ENCODE measurements around the gene EIF2S2.
A peak's percentile ranks its signal among the peaks of the same experiment; 100 is the strongest.

Gene EIF2S2

DNA sequence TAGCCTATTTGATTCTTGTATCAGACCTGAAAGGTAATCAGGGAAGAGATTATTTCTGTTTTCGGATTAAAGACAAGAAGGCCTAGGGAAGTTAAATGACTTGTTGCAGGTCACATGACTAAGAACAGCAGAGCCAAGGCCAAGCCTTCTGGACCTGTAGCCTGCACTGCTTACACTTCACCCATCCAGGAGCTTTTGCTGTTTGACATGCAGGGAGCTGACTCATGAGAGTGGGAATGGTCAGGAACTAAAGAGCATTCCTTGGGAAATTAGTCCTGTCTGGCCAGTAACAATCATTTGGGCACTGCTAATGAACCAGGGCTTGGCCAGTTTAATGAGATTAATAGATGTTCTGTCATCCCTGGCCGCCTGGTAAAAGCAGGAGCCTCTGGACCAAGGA lies 46.8 kb downstream of the EIF2S2 start:
- Histone ChIP-seq H3K4me3 (ENCODE audit: low read depth in 1 of 2, low read length in 1 of 2) (no peak overlapping the region), H3K4me1 (ENCODE audit: control insufficient read depth in 1 of 2, insufficient read depth in 1 of 2, low read depth in 1 of 2, low read length in 1 of 2) (peaks cover 16 to 29% of the 10 kb centered on the region in 2 experiments), H3K27me3 (no peaks in the 10 kb centered on the region), H3K36me3 (peaks cover 33% of the 10 kb centered on the region), H3K9me3 (no peaks in the 10 kb centered on the region), H3K27ac (no peak overlapping the region)
- TF ChIP-seq CTCF (IDR thresholded peaks at IDR 0.05): no peak

DNA sequence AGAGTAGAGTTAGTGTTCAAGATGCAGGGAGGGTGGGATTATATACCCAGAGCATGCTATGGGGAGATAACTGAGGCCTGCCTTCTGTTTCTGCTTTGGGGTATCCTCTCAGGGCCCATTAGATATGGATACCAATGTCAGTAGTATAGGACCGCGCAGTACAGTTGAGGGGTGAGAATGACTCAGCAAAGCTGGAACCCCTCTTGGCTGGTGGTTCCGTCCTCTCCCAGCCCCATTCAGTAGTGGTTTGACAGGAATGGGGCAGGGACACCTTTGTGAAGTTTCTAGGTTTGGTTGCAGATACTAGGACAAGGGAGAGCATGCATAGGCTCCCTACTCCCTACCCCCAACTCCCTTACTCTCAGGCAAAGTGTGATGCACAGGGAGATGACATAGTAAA lies 47.8 kb downstream of the EIF2S2 start:
- Histone ChIP-seq H3K4me3 (ENCODE audit: low read depth in 1 of 2, low read length in 1 of 2) (no peak overlapping the region), H3K36me3 (peaks cover 34% of the 10 kb centered on the region), H3K27ac (no peak overlapping the region), H3K27me3 (no peaks in the 10 kb centered on the region), H3K4me1 (ENCODE audit: control insufficient read depth in 1 of 2, insufficient read depth in 1 of 2, low read depth in 1 of 2, low read length in 1 of 2) (peaks cover 10 to 21% of the 10 kb centered on the region in 2 experiments), H3K9me3 (no peaks in the 10 kb centered on the region)
- TF ChIP-seq CTCF (IDR thresholded peaks at IDR 0.05): no peak

GRCh38 chr20:34062570-34063482 lies 49.2 kb downstream of the EIF2S2 start:
- Histone ChIP-seq H3K9me3 (no peaks in the 10 kb centered on the region), H3K36me3 (peaks cover 32% of the 10 kb centered on the region), H3K4me1 (ENCODE audit: control insufficient read depth in 1 of 2, insufficient read depth in 1 of 2, low read depth in 1 of 2, low read length in 1 of 2) (peaks cover 10 to 15% of the 10 kb centered on the region in 2 experiments), H3K4me3 (ENCODE audit: low read depth in 1 of 2, low read length in 1 of 2) (no peak overlapping the region), H3K27ac (peak overlapping the region; percentile 56), H3K27me3 (no peaks in the 10 kb centered on the region)
- TF ChIP-seq CTCF (IDR thresholded peaks at IDR 0.05): no peak

DNA sequence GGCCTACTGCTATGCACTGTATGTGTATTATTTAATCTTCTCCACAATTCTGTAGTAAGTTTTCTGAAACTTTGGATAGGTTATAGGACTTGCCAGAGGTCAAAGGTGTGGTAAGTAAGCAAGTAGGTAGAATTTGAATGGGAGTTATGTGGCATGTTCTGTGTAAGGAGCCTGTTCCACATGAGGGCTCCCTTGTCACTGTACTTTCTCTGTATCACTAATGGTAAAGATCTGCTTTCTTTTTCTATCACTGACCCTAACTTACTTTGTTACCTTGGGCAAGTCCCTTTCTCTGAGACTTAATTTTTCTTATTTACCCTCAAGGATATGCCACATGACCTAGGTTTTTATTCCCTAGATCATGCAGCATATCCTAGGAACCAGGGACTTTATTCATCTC lies 50.3 kb downstream of the EIF2S2 start:
- Histone ChIP-seq H3K4me1 (ENCODE audit: control insufficient read depth in 1 of 2, insufficient read depth in 1 of 2, low read depth in 1 of 2, low read length in 1 of 2) (peaks cover 10 to 15% of the 10 kb centered on the region in 2 experiments), H3K4me3 (ENCODE audit: low read depth in 1 of 2, low read length in 1 of 2) (no peak overlapping the region), H3K9me3 (no peaks in the 10 kb centered on the region), H3K27me3 (no peaks in the 10 kb centered on the region), H3K36me3 (peaks cover 32% of the 10 kb centered on the region), H3K27ac (peak overlapping the region; percentile 56)
- no peak for TF ChIP-seq CTCF (IDR thresholded peaks at IDR 0.05)

GRCh38 chr20:34060970-34061369 lies 51.1 kb downstream of the EIF2S2 start:
- no peaks in the 10 kb centered on the region for H3K9me3 ChIP-seq
- H3K4me1 ChIP-seq (ENCODE audit: control insufficient read depth in 1 of 2, insufficient read depth in 1 of 2, low read depth in 1 of 2, low read length in 1 of 2): peaks cover 10 to 15% of the 10 kb centered on the region in 2 experiments
- TF ChIP-seq CTCF (IDR thresholded peaks at IDR 0.05): no peak

More at GRCh38 chr20:34060970-34061369, 51.1 kb downstream of the EIF2S2 start:
- H3K36me3 ChIP-seq: peaks cover 29% of the 10 kb centered on the region
- no peak overlapping the region for H3K4me3 ChIP-seq (ENCODE audit: low read depth in 1 of 2, low read length in 1 of 2)
- no peaks in the 10 kb centered on the region for H3K27me3 ChIP-seq
- peak overlapping the region; percentile 56 for H3K27ac ChIP-seq
